ENCODE data around the gene TEDC2. TPM values are rescaled to one million over a fixed set of nuclear protein-coding genes. Genes with fewer than 3 reads are reported as not detected.

TEDC2 gene, protein sequence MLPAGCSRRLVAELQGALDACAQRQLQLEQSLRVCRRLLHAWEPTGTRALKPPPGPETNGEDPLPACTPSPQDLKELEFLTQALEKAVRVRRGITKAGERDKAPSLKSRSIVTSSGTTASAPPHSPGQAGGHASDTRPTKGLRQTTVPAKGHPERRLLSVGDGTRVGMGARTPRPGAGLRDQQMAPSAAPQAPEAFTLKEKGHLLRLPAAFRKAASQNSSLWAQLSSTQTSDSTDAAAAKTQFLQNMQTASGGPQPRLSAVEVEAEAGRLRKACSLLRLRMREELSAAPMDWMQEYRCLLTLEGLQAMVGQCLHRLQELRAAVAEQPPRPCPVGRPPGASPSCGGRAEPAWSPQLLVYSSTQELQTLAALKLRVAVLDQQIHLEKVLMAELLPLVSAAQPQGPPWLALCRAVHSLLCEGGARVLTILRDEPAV
- not detected for total RNA-seq
- 1 to 10 TPM in 1 of 4 donors, under 1 TPM in 2, not detected in 1; 0.41 to 1.4 (median 0.67) TPM for polyA plus RNA-seq

DNA sequence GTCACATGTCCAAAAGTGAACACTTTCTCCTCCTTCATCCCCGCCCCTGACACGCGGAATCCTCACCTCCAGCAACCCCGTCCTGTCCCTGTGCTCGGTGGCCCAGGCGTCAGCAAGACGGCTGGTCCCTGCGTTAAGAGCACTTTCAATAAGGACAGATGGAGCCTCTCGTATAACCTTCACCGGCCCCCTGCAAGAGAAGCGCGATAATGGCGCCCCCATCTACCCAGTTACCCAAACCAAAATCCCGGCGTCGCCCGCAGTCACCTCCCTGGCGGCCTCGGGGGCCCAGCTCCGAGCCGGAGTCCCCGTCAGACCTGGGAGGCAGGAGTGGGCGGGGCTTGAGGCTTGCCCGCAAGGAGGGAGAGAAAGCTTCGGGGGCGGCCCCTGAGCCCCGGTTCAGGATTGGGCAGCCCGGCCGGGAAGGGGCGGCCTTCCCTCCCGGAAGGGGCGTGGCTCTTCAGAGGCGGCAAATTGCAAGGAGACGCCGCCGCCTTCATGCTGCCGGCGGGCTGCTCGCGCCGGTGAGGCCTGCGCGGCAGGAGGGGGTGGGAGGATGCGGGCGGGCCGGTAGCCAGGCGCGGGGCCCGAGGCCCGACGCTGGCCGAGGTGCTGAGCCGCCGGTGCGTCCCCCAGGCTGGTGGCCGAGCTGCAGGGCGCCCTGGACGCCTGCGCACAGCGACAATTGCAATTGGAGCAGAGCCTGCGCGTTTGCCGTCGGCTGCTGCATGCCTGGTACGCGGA is at the start of gene TEDC2:
Gene TEDC2 (plus strand): TSS at position 463 of the 744 bp plus-strand sequence. CDS start 36 bp downstream, at position 499.
- no peaks in the 10 kb centered on the region for H3K27me3 ChIP-seq (ENCODE audit: control insufficient read depth, insufficient read depth, low read length)
- peak within 1 kb of the TSS; percentile 79 to 97 (median 86) for H3K4me3 Mint-ChIP-seq
- peaks cover 13% of the 10 kb centered on the region for H3K4me1 ChIP-seq (ENCODE audit: control insufficient read depth, insufficient read depth, low read length, poor library complexity, severe bottlenecking)
- H3K4me3 ChIP-seq (ENCODE audit: low read depth, low read length) = peak within 1 kb of the TSS; percentile 51
- H3K36me3 Mint-ChIP-seq = no peaks in the 10 kb centered on the region
- ATAC-seq (ENCODE audit: low read depth in 2 of 2) (peak; percentile 98 to 99), DNase-seq (peak; percentile 95 to 98 (median 97))
- no peaks in the 10 kb centered on the region for H3K27me3 Mint-ChIP-seq
- peaks cover 2 to 10% (median 5%) of the 10 kb centered on the region in 4 donors for H3K4me1 Mint-ChIP-seq
- no peak within 1 kb of the TSS for H3K27ac ChIP-seq (ENCODE audit: insufficient read depth, low read length, poor library complexity, severe bottlenecking)
- peak within 1 kb of the TSS; percentile 21 to 91 (median 61) for H3K27ac Mint-ChIP-seq
- H3K9me3 ChIP-seq (ENCODE audit: control insufficient read depth in 2 of 2, low read length in 2 of 2) = no peaks in the 10 kb centered on the region
- no peaks in the 10 kb centered on the region for H3K9me3 Mint-ChIP-seq
- H3K36me3 ChIP-seq (ENCODE audit: control insufficient read depth, insufficient read depth, low read length) = no peaks in the 10 kb centered on the region

DNA sequence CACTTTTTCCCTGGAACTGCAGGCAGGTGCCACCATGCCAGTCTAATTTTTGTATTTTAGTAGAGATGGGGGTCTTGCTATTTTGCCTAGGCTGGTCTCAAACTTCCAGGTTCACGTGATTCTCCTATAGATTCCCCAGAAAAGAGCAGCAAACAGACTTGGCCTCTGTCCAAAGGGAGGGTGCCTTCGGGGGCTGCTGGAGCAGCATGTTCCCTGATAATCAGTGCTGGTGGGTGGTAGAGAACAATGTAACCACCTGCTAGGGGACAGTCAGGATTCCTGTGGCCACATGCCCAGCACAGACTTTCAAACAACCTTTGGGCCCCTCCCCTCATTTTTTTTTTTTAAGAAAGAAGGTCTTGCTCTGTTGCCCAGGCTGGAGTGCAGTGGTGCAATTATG is 44.8 kb upstream of the TEDC2 start:
- Mint-ChIP-seq H3K4me1 (no peaks in the 10 kb centered on the region), H3K4me3 (no peak overlapping the region), H3K36me3 (no peaks in the 10 kb centered on the region), H3K9me3 (no peaks in the 10 kb centered on the region), H3K27ac (no peak overlapping the region), H3K27me3 (peaks cover 38% of the 10 kb centered on the region)
- Histone ChIP-seq H3K27ac (ENCODE audit: insufficient read depth, low read length, poor library complexity, severe bottlenecking) (no peak overlapping the region), H3K4me3 (ENCODE audit: low read depth, low read length) (no peak overlapping the region), H3K4me1 (ENCODE audit: control insufficient read depth, insufficient read depth, low read length, poor library complexity, severe bottlenecking) (no peaks in the 10 kb centered on the region), H3K27me3 (ENCODE audit: control insufficient read depth, insufficient read depth, low read length) (no peaks in the 10 kb centered on the region), H3K36me3 (ENCODE audit: control insufficient read depth, insufficient read depth, low read length) (no peaks in the 10 kb centered on the region), H3K9me3 (ENCODE audit: control insufficient read depth in 2 of 2, low read length in 2 of 2) (no peaks in the 10 kb centered on the region)
- no peak for DNase-seq
- ATAC-seq (ENCODE audit: low read depth in 2 of 2) = no peak

DNA sequence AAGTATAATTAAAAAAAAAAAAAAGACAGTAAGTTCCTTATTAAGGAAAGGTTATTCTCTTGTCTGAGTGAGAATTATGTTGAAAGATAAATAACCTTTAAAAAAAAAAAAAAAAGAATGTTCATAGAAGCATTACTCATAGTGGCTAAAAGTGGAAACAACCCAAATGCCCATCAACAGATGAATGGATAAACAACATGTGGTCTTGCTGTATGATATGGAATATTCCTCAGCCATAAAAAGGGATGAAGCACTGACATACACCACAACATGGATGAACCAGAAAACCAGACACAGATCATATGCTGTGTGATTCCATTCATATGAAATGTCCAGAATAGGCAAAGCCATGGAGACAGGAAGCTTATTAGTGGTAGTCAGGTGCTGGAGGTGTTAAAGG is 39.9 kb upstream of the TEDC2 start:
- no peaks in the 10 kb centered on the region for H3K36me3 Mint-ChIP-seq
- H3K9me3 Mint-ChIP-seq = no peaks in the 10 kb centered on the region
- Histone ChIP-seq H3K4me1 (ENCODE audit: control insufficient read depth, insufficient read depth, low read length, poor library complexity, severe bottlenecking) (peaks cover 3% of the 10 kb centered on the region), H3K9me3 (ENCODE audit: control insufficient read depth in 2 of 2, low read length in 2 of 2) (no peaks in the 10 kb centered on the region), H3K36me3 (ENCODE audit: control insufficient read depth, insufficient read depth, low read length) (no peaks in the 10 kb centered on the region), H3K27me3 (ENCODE audit: control insufficient read depth, insufficient read depth, low read length) (no peaks in the 10 kb centered on the region), H3K27ac (ENCODE audit: insufficient read depth, low read length, poor library complexity, severe bottlenecking) (no peak overlapping the region), H3K4me3 (ENCODE audit: low read depth, low read length) (no peak overlapping the region)
- no peak for ATAC-seq (ENCODE audit: low read depth in 2 of 2)
- DNase-seq = no peak
- H3K4me1 Mint-ChIP-seq = peaks cover 0 to 2% (median 0%) of the 10 kb centered on the region in 4 donors
- H3K27me3 Mint-ChIP-seq = peaks cover 33% of the 10 kb centered on the region
- peak overlapping the region in 1 of 3 donors; percentile 4 for H3K27ac Mint-ChIP-seq
- H3K4me3 Mint-ChIP-seq = no peak overlapping the region

DNA sequence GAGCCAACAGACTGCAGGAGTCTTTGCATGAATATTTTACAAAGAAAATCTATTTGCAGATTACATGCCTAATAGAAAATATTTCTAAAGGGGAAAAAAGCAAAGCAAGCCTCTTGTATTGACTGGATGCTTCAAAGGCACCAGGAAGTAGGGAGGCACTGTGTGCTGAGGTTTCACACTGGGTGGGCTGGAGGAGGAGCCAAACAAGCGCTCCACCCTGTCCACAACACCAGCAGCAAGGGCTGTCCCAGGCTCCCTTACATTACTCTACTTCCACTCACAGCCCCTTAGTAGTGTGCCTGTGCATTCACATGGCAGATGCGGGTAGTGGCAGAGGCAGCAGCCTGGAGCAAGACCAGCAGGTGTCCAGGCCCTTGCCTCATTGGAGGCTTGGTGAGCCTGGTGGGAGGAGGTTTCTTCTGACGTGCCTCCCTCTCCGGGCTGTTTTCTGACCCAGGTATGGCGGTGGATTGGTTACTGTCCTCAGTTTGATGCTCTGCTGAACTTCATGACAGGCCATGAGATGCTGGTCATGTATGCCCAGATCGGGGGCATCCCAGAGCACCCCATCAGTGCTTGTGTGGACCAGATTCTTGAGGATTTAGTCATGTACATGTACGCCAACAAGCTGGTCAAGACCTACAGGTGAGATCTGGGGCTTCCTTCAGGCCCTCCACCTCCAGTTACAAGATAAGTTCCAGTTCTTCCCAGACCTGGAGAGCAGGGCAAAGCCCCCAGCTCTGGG is 37.6 kb upstream of the TEDC2 start:
- Histone ChIP-seq H3K27ac (ENCODE audit: insufficient read depth, low read length, poor library complexity, severe bottlenecking) (no peak overlapping the region), H3K4me1 (ENCODE audit: control insufficient read depth, insufficient read depth, low read length, poor library complexity, severe bottlenecking) (peaks cover 3% of the 10 kb centered on the region), H3K27me3 (ENCODE audit: control insufficient read depth, insufficient read depth, low read length) (no peaks in the 10 kb centered on the region), H3K9me3 (ENCODE audit: control insufficient read depth in 2 of 2, low read length in 2 of 2) (no peaks in the 10 kb centered on the region), H3K4me3 (ENCODE audit: low read depth, low read length) (no peak overlapping the region), H3K36me3 (ENCODE audit: control insufficient read depth, insufficient read depth, low read length) (no peaks in the 10 kb centered on the region)
- Mint-ChIP-seq H3K9me3 (no peaks in the 10 kb centered on the region), H3K27ac (no peak overlapping the region), H3K4me1 (peaks cover 0 to 2% (median 0%) of the 10 kb centered on the region in 4 donors), H3K27me3 (peaks cover 24% of the 10 kb centered on the region), H3K36me3 (no peaks in the 10 kb centered on the region), H3K4me3 (no peak overlapping the region)
- DNase-seq (peak in 1 of 3 donors; percentile 36), ATAC-seq (ENCODE audit: low read depth in 2 of 2) (no peak)

DNA sequence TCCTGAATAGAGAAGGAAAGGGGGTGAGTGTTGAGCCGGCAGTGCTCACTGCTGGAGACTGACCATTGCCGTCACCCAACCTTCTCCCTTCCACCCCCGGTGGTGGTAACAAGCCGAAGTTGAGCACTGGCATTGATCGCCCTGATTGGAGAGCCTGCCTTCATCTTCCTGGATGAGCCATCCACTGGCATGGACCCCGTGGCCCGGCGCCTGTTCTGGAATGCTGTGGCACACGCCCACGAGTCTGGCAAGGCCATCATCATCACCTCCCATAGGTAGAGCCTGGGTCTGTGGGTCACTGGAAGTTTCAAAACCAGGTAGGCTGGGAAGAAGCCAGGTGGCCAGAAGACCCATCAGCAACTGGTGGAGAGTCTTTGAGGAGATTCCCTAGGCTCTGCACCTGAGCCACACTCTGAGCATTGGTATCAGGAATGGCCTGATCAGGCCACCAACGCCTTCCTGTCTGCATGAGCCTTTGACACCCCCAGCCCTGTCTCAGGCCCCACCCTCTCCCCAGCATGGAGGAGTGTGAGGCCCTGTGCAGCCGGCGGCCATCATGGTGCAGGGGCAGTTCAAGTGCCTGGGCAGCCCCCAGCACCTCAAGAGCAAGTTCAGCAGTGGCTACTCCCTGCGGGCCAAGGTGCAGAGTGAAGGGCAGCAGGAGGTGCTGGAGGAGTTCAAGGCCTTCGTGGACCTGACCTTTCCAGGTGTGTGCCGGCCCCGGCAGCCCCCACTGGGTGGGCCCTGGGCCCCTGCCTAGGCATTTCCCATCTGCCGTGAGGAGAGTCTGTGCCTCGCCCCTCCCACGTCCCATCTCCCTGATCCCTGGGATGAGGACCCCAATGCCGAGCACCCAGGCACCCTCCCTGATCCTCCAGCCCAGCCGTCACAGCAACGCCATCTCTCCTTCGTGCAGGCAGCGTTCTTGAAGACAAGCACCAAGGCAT is 35.6 kb upstream of the TEDC2 start:
- no peaks in the 10 kb centered on the region for H3K36me3 Mint-ChIP-seq
- no peak for DNase-seq

DNA sequence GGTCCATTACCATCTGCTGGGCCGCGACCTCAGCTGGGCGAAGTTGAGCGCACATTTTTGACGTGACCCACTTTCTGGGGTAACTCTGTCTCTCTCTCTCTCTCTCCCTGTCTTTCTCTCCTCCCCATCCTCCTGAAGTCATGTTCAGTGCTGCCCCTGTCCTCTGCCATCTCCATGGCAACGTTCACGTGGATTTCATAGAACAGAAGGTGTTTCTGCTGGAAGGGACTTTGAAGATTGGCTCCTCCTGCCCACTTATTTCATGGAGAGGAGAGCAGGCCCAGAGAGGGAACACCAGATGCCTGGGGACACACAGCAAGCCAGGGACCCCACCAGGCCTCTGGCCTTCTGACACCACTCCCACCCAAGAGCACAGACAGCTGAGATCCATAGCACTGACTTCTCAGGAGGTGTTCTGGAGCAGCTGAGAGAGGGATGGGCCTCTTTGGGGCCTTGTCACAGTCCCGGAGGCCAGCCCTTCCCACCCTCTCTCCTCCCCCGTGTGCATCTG is 34.8 kb upstream of the TEDC2 start:
- no peak for DNase-seq
- H3K4me3 ChIP-seq (ENCODE audit: low read depth, low read length) = no peak overlapping the region
- peak overlapping the region in 3 of 4 donors; percentile 10 to 96 (median 21) for H3K4me3 Mint-ChIP-seq
- no peak overlapping the region for H3K27ac Mint-ChIP-seq
- H3K9me3 Mint-ChIP-seq = peaks cover 0 to 1% (median 0%) of the 10 kb centered on the region in 7 donors
- no peaks in the 10 kb centered on the region for H3K36me3 ChIP-seq (ENCODE audit: control insufficient read depth, insufficient read depth, low read length)
- peaks cover 14% of the 10 kb centered on the region for H3K27me3 Mint-ChIP-seq
- ATAC-seq (ENCODE audit: low read depth in 2 of 2) = no peak
- peaks cover 18% of the 10 kb centered on the region for H3K4me1 ChIP-seq (ENCODE audit: control insufficient read depth, insufficient read depth, low read length, poor library complexity, severe bottlenecking)
- no peak overlapping the region for H3K27ac ChIP-seq (ENCODE audit: insufficient read depth, low read length, poor library complexity, severe bottlenecking)
- H3K27me3 ChIP-seq (ENCODE audit: control insufficient read depth, insufficient read depth, low read length) = no peaks in the 10 kb centered on the region
- H3K4me1 Mint-ChIP-seq = peaks cover 3 to 13% (median 5%) of the 10 kb centered on the region in 4 donors
- no peaks in the 10 kb centered on the region for H3K9me3 ChIP-seq (ENCODE audit: control insufficient read depth in 2 of 2, low read length in 2 of 2)
- H3K36me3 Mint-ChIP-seq = no peaks in the 10 kb centered on the region

More for the DNA sequence above, 35.6 kb upstream of the TEDC2 start:
- Mint-ChIP-seq H3K4me1 (peaks cover 0 to 10% (median 2%) of the 10 kb centered on the region in 4 donors), H3K4me3 (no peak overlapping the region), H3K27me3 (peaks cover 15% of the 10 kb centered on the region), H3K9me3 (peaks cover 0 to 1% (median 0%) of the 10 kb centered on the region in 7 donors), H3K27ac (no peak overlapping the region)
- Histone ChIP-seq H3K4me1 (ENCODE audit: control insufficient read depth, insufficient read depth, low read length, poor library complexity, severe bottlenecking) (peaks cover 12% of the 10 kb centered on the region), H3K27ac (ENCODE audit: insufficient read depth, low read length, poor library complexity, severe bottlenecking) (no peak overlapping the region), H3K4me3 (ENCODE audit: low read depth, low read length) (no peak overlapping the region), H3K27me3 (ENCODE audit: control insufficient read depth, insufficient read depth, low read length) (no peaks in the 10 kb centered on the region), H3K9me3 (ENCODE audit: control insufficient read depth in 2 of 2, low read length in 2 of 2) (no peaks in the 10 kb centered on the region), H3K36me3 (ENCODE audit: control insufficient read depth, insufficient read depth, low read length) (no peaks in the 10 kb centered on the region)
- ATAC-seq (ENCODE audit: low read depth in 2 of 2) = no peak
